GM12864 (cell line): Measurements from ENCODE around the gene CFAP61.

Experiments used
- DNase-seq: peaks from one replicate; pipeline ENCODE4 v3.0.0-alpha.2; 2011; ENCODE audit warnings: low read depth
- H3K4me3 ChIP-seq: 2 replicates; pipeline ENCODE4 v1.5.1; 2011; ENCODE audit warnings: mild to moderate bottlenecking, low read depth, low read length, control low read depth
- TF ChIP-seq, protein P1 (sequence below): IDR thresholded peaks from 2 replicates; pipeline ENCODE4 v1.5.1; 2011; ENCODE audit warnings: low read depth, mild to moderate bottlenecking, moderate library complexity, low read length, control low read depth, inconsistent platforms; ENCODE audit errors: missing control alignments

Gene CFAP61

GRCh38 chr20:20211988-20212518, 159.7 kb downstream of the CFAP61 start:
- DNase-seq = no peak
- TF ChIP-seq, protein P1, sequence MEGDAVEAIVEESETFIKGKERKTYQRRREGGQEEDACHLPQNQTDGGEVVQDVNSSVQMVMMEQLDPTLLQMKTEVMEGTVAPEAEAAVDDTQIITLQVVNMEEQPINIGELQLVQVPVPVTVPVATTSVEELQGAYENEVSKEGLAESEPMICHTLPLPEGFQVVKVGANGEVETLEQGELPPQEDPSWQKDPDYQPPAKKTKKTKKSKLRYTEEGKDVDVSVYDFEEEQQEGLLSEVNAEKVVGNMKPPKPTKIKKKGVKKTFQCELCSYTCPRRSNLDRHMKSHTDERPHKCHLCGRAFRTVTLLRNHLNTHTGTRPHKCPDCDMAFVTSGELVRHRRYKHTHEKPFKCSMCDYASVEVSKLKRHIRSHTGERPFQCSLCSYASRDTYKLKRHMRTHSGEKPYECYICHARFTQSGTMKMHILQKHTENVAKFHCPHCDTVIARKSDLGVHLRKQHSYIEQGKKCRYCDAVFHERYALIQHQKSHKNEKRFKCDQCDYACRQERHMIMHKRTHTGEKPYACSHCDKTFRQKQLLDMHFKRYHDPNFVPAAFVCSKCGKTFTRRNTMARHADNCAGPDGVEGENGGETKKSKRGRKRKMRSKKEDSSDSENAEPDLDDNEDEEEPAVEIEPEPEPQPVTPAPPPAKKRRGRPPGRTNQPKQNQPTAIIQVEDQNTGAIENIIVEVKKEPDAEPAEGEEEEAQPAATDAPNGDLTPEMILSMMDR = no peak

DNA sequence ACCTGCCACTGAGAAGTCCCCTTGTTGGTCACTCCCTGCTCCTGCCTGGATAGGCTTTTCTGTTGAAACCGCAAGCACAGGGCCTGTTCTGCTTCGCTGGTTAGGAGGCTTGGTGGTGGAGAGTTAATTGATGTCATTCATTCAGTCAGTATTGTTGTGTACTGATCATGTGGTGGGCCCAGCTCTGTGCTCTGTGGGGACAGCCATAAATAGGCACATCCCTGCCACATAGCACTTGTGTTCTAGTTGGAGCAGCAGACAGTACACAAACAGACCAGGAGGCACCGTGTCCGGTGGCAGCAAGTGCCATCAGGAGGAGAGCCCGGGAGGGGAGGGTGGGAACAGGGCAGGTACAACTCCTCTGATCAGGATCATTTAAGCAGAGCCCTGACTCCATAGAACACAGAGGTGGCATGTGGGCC, 160.4 kb downstream of the CFAP61 start:
- TF ChIP-seq, protein P1 = no peak
- DNase-seq = no peak
- H3K4me3 ChIP-seq = no peak overlapping the region

More at GRCh38 chr20:20211988-20212518, 159.7 kb downstream of the CFAP61 start:
- no peak overlapping the region for H3K4me3 ChIP-seq

- no peak overlapping the region for H3K4me3 ChIP-seq
- TF ChIP-seq, protein P1 = no peak
- DNase-seq = no peak
Observed at GRCh38 chr20:20213526-20214121, 161.3 kb downstream of the CFAP61 start.

- no peak for DNase-seq
- TF ChIP-seq, protein P1 = no peak
- H3K4me3 ChIP-seq = no peak overlapping the region
Observed at GRCh38 chr20:20214757-20215275, 162.5 kb downstream of the CFAP61 start.

- DNase-seq = no peak
- TF ChIP-seq, protein P1 = no peak
- H3K4me3 ChIP-seq = no peak overlapping the region
Observed at GRCh38 chr20:20215976-20216727, 163.8 kb downstream of the CFAP61 start.

- no peak for DNase-seq
- TF ChIP-seq, protein P1 = no peak
- H3K4me3 ChIP-seq = no peak overlapping the region
Observed at GRCh38 chr20:20216941-20217340, 164.6 kb downstream of the CFAP61 start.
